Measurements from ENCODE around the gene FBXL14. TPM values are rescaled to one million over a fixed set of nuclear protein-coding genes. Genes with fewer than 3 reads are reported as not detected.
A peak's percentile ranks its signal among the peaks of the same experiment; 100 is the strongest.

The FBXL14 gene
- total RNA-seq, 2 experiments from 2014 or later: 27.5 to 28.9 TPM

DNA sequence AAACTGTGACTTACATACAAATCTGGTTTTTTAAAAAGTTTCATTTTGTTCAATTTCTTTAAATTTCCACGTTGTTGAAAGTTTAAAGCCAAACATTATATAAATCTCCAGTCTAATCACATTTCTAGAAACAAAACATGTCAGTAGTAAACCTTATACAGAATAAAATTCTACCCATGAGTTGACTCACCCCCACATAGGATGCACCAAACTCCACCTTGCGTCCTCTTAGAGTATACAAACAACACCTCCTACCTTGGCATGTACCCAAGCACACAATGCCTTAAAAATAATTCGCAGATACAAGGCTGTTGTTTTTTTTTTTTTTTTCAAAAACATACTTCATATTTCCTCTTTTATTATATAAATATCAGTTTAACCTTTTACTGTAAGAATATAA, 3.3 kb downstream of the FBXL14 start:
- peak overlapping the region; percentile 59 for H3K4me3 Mint-ChIP-seq

DNA sequence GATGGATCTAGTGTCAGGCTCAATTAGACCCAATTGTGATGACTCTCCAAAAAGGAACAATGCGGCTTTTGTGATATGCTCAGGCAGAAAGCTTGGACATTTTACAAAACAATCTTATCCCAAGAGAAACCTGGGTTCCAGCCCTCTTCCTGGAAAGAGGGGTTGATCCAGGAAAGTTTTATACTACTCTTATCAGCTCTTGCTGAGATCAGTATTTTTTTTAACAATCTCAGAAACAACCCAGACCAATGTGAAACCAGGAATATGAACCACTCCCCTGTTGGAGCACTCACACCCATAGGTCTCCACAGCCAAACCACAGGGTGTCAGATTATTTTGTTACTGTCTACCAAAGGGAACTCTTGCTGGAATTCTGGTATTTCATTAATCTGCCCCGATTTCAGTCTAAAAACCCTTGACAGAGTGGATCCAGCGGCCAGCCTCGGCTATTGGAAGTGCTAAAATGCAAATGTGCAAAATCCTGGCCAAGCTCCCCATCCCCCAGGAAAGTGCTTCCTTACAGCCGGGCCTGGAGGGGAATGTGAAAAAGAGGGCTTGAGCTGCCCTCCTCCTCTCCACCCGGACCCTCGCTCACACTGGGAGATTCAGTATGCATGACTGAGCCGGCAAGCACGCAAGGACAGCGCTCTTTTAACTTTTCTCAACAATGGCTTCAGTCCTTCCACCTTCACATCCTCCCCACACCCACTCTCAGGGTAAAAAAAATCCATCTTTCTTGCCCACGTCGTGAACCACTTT, 4.0 kb downstream of the FBXL14 start:
- POLR2A ChIA-PET: no interaction called here
- ATAC-seq (no peak), DNase-seq (no peak)
- Mint-ChIP-seq H3K27ac (no peak overlapping the region), H3K4me3 (peak overlapping the region; percentile 59), H3K9me3 (ENCODE audit: insufficient read depth) (no peaks in the 10 kb centered on the region), H3K4me1 (ENCODE audit: low read depth) (peaks cover 55% of the 10 kb centered on the region), H3K36me3 (ENCODE audit: low read depth) (peaks cover 50% of the 10 kb centered on the region), H3K27me3 (ENCODE audit: low read depth) (no peaks in the 10 kb centered on the region)
- CTCF ChIA-PET: interaction anchor here (0.7 to 5.8 kb wide), 6 partner anchors 12 to 487 kb away, joined by 3 to 75 read pairs (median 4); no protein-coding TSS in a partner anchor

More for the DNA sequence above, 3.3 kb downstream of the FBXL14 start:
- no peak for ATAC-seq
- H3K27me3 Mint-ChIP-seq (ENCODE audit: low read depth): no peaks in the 10 kb centered on the region
- peak; percentile 51 for DNase-seq
- H3K27ac Mint-ChIP-seq: no peak overlapping the region
- peaks cover 61% of the 10 kb centered on the region for H3K4me1 Mint-ChIP-seq (ENCODE audit: low read depth)
- POLR2A ChIA-PET: no interaction called here
- no peaks in the 10 kb centered on the region for H3K9me3 Mint-ChIP-seq (ENCODE audit: insufficient read depth)
- CTCF ChIA-PET: interaction anchor here (1.0 to 5.8 kb wide), 7 partner anchors 11 to 487 kb away, joined by 3 to 75 read pairs (median 17); no protein-coding TSS in a partner anchor
- peaks cover 50% of the 10 kb centered on the region for H3K36me3 Mint-ChIP-seq (ENCODE audit: low read depth)

DNA sequence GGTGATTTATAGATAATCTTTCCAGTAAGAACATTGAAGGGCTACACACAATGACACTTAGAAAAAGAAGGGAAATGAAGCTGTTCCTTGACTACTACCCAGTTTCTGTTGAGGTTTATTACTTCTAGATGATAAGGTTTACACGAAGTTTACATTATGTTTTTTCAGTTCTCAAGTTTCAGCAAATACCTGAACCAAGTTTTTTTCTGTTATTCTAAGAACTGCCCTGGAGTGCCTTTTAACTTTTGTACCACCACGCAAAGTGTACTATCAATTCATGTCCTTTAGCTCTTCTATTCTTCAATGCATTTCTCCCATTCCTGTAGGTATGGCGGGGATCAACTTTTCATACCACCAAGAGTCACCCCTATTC, 5.8 kb downstream of the FBXL14 start:
- Mint-ChIP-seq H3K4me1 (ENCODE audit: low read depth) (peaks cover 50% of the 10 kb centered on the region), H3K4me3 (no peak overlapping the region), H3K9me3 (ENCODE audit: insufficient read depth) (no peaks in the 10 kb centered on the region), H3K36me3 (ENCODE audit: low read depth) (peaks cover 48% of the 10 kb centered on the region), H3K27me3 (ENCODE audit: low read depth) (no peaks in the 10 kb centered on the region), H3K27ac (no peak overlapping the region)
- ChIA-PET POLR2A (interaction anchor here (1.0 kb wide), 1 partner anchor 13 kb away, joined by 3 read pairs; no protein-coding TSS in a partner anchor), CTCF (interaction anchor here (0.7 to 5.8 kb wide), 10 partner anchors 8 to 838 kb away, joined by 3 to 75 read pairs (median 3); no protein-coding TSS in a partner anchor)
- no peak for ATAC-seq
- no peak for DNase-seq

DNA sequence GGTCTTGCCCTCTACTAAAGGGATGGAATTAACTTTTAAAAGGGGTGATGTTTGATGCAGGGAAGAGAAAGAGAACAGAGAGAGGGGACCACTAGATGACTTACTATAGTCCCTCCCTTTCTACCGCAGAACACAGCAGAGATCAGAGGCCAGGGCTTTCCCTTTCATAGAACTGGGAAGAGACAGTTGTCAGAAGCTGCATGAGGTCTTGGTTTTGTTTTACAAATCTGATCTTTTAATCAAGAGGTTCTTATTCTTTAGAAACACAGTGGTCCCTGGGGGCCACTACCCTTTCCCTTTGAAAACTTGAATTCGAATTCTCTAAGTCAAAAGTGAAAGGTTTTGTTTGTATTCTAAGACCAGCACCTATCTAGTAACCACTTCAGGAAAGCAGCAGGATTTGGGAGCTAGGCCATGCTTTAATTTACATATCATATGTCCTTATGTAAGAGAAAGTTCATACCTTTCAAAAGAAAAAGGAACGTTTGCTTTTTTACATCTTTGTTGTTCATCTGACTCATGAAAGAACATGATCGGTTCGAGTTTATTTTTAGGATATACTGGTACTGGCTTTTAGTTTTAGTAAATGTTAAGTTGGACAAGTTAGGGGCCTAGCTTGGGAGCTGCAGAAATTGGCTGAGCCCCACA, 6.3 kb downstream of the FBXL14 start:
- no peak for DNase-seq
- CTCF ChIA-PET: interaction anchor here (0.7 to 5.8 kb wide), 11 partner anchors 8 to 837 kb away, joined by 3 to 75 read pairs (median 3); no protein-coding TSS in a partner anchor
- Mint-ChIP-seq H3K36me3 (ENCODE audit: low read depth) (peaks cover 42% of the 10 kb centered on the region), H3K27ac (no peak overlapping the region), H3K4me3 (no peak overlapping the region), H3K27me3 (ENCODE audit: low read depth) (no peaks in the 10 kb centered on the region), H3K4me1 (ENCODE audit: low read depth) (peaks cover 54% of the 10 kb centered on the region), H3K9me3 (ENCODE audit: insufficient read depth) (no peaks in the 10 kb centered on the region)
- ATAC-seq: no peak
- POLR2A ChIA-PET: interaction anchor here (1.0 kb wide), 1 partner anchor 13 kb away, joined by 3 read pairs; no protein-coding TSS in a partner anchor

DNA sequence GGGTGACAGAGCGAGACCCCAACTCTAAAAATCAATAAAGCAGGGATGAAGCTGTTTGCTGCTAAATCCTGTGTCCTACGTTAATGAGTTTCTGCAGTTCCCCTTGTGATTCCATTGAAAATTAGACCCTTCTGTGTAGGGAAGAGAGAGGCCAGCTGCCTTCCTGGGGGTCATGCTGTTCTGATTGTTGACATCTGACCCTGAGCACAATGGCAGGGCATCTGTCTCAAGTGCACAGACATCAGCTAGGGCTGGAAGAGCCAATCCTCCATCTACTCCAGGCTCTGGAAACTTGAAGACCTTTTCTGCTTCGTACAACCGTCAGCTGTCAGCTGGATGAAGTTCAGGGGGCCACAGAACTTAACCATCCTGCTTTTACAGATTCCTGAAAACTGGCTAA, 10.1 kb downstream of the FBXL14 start:
- no peak overlapping the region for H3K27ac Mint-ChIP-seq
- H3K4me3 Mint-ChIP-seq: no peak overlapping the region
- peaks cover 22% of the 10 kb centered on the region for H3K4me1 Mint-ChIP-seq (ENCODE audit: low read depth)
- CTCF ChIA-PET: interaction anchor here (0.6 to 8.8 kb wide), 25 partner anchors 8 to 807 kb away, joined by 3 to 300 read pairs (median 8); partner anchors contain the start of gene RAD52
- ATAC-seq (no peak), DNase-seq (no peak)
- H3K27me3 Mint-ChIP-seq (ENCODE audit: low read depth): no peaks in the 10 kb centered on the region
- POLR2A ChIA-PET: interaction anchor here (1.3 to 1.5 kb wide), 2 partner anchors 9 to 466 kb away, joined by 5 to 9 read pairs; no protein-coding TSS in a partner anchor
- no peaks in the 10 kb centered on the region for H3K9me3 Mint-ChIP-seq (ENCODE audit: insufficient read depth)
- H3K36me3 Mint-ChIP-seq (ENCODE audit: low read depth): peaks cover 9% of the 10 kb centered on the region

DNA sequence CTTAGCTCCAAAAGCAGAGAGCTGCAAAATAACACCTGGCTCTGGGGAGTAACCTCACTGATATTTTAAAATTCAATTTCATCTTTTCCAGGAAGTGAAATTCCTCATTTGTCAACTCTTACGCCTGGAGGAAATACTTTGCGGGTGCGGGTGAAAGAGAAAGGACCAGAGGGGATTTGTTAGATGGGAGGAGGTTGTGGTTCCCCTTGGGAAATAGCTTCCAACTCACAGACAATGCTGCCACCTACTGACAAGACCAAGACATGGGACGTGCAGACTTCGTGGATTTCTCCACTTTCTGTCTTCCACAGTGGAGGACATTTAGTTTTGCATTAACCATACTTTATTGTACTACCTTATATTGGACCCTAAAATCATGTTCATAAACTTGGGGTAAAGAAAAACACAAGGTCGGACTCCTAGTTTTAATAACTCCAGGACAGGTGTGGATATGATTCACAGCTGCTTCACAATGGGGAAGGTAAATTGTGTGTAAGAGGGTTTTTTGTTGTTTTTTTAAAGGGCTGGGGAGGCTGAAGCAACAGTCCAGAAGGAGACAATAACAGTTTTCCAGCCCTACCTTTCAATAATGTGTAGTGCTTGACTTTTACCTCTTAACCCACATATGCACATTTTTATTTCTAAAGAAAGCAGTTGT, 10.8 kb downstream of the FBXL14 start:
- Mint-ChIP-seq H3K4me3 (no peak overlapping the region), H3K36me3 (ENCODE audit: low read depth) (peaks cover 6% of the 10 kb centered on the region), H3K27me3 (ENCODE audit: low read depth) (no peaks in the 10 kb centered on the region), H3K4me1 (ENCODE audit: low read depth) (peaks cover 18% of the 10 kb centered on the region), H3K9me3 (ENCODE audit: insufficient read depth) (no peaks in the 10 kb centered on the region), H3K27ac (no peak overlapping the region)
- POLR2A ChIA-PET: interaction anchor here (0.9 to 1.5 kb wide), 3 partner anchors 10 to 466 kb away, joined by 3 to 9 read pairs (median 5); no protein-coding TSS in a partner anchor
- ATAC-seq: peak; percentile 78
- peak; percentile 76 for DNase-seq
- CTCF ChIA-PET: interaction anchor here (0.6 to 8.8 kb wide), 73 partner anchors 9 to 1008 kb away, joined by 3 to 300 read pairs (median 5); partner anchors contain the start of gene RAD52

DNA sequence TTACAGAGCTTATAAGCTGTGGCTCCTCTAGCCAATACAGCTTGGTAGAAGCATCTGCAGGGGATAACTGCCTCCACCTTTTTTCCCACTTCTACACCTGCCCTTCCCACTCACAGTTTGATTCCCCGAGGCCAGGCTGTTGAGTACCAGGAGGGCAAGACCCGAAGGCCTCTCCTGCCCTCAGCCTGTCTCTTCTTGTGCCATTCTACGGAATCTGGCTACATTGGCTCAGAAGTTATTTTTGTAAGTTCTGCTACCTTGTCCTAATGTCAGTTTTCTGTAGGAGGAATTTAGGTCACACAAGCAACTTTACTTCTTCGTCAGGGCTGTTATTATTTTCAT, 11.7 kb downstream of the FBXL14 start:
- no peak for DNase-seq
- Mint-ChIP-seq H3K27ac (no peak overlapping the region), H3K36me3 (ENCODE audit: low read depth) (peaks cover 3% of the 10 kb centered on the region), H3K4me1 (ENCODE audit: low read depth) (peaks cover 9% of the 10 kb centered on the region), H3K9me3 (ENCODE audit: insufficient read depth) (no peaks in the 10 kb centered on the region), H3K4me3 (no peak overlapping the region), H3K27me3 (ENCODE audit: low read depth) (no peaks in the 10 kb centered on the region)
- ATAC-seq: no peak
- ChIA-PET CTCF (interaction anchor here (0.6 to 8.8 kb wide), 69 partner anchors 8 to 1007 kb away, joined by 3 to 300 read pairs (median 5); partner anchors contain the start of gene RAD52), POLR2A (interaction anchor here (1.5 kb wide), 1 partner anchor 11 kb away, joined by 5 read pairs; no protein-coding TSS in a partner anchor)

DNA sequence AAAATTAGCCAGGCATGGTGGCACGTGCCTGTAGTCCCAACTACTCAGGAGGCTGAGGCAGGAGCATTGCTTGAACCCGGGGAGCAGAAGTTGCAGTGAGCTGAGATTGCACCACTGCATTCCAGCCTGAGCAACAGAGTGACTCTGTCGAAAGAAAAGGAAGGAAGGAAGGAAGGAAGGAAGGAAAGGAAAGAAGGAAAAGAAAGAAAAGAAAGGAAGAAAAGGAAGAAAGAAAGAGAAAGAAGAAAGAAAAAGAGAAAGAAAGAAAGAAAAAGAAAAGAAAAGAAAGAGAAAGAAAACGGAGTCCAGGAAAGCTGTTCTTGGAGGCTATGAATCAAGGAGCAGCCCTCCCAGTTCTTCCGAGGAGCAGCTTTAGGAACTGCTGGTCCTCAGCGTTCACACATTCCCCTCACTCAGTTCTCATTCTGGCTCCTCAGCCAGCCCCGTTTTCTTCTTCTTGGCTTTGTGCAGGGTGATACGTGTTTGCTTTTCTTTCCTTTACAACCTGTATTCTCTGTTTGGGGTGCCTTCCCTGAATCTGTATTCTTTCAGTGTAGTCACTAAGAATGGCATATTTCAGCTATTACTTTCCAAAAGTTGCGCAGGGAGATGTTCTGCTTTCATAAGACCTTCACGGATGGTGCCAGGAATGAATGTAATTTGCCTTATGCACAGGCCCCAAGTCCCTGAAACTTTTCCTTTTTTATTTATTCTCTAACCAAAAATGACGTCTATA, 12.2 kb downstream of the FBXL14 start:
- no peak overlapping the region for H3K27ac Mint-ChIP-seq
- H3K36me3 Mint-ChIP-seq (ENCODE audit: low read depth): no peaks in the 10 kb centered on the region
- CTCF ChIA-PET: interaction anchor here (0.7 to 8.8 kb wide), 20 partner anchors 11 to 767 kb away, joined by 3 to 300 read pairs (median 7); no protein-coding TSS in a partner anchor
- no peak overlapping the region for H3K4me3 Mint-ChIP-seq
- POLR2A ChIA-PET: no interaction called here
- peaks cover 7% of the 10 kb centered on the region for H3K4me1 Mint-ChIP-seq (ENCODE audit: low read depth)
- DNase-seq (no peak), ATAC-seq (no peak)
- no peaks in the 10 kb centered on the region for H3K9me3 Mint-ChIP-seq (ENCODE audit: insufficient read depth)
- H3K27me3 Mint-ChIP-seq (ENCODE audit: low read depth): no peaks in the 10 kb centered on the region

DNA sequence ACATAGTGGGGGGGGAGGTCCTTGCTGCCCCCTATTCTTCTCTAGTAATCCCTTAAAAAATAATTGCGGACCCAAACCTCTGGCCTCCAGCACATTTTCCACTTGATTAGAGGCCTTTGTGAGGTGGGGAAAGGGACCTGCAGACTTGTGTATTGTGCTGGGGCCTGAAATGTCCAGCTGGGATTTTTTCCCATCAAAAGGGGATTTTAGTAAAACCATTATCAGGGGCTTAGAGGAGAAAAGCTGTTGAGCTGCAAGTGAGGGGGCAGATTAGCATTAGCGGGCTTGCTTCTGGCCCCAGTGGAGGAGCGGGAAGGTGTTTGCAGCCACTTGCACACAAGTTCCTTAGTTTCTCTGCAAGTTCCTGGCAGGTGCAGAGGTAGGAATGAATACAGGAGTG, 13.9 kb downstream of the FBXL14 start:
- Mint-ChIP-seq H3K4me3 (no peak overlapping the region), H3K36me3 (ENCODE audit: low read depth) (no peaks in the 10 kb centered on the region), H3K9me3 (ENCODE audit: insufficient read depth) (no peaks in the 10 kb centered on the region), H3K4me1 (ENCODE audit: low read depth) (peaks cover 7% of the 10 kb centered on the region), H3K27me3 (ENCODE audit: low read depth) (no peaks in the 10 kb centered on the region), H3K27ac (no peak overlapping the region)
- CTCF ChIA-PET: interaction anchor here (1.0 to 8.8 kb wide), 2 partner anchors 8 to 462 kb away, joined by 3 to 300 read pairs; no protein-coding TSS in a partner anchor
- DNase-seq (no peak), ATAC-seq (no peak)
- POLR2A ChIA-PET: no interaction called here

DNA sequence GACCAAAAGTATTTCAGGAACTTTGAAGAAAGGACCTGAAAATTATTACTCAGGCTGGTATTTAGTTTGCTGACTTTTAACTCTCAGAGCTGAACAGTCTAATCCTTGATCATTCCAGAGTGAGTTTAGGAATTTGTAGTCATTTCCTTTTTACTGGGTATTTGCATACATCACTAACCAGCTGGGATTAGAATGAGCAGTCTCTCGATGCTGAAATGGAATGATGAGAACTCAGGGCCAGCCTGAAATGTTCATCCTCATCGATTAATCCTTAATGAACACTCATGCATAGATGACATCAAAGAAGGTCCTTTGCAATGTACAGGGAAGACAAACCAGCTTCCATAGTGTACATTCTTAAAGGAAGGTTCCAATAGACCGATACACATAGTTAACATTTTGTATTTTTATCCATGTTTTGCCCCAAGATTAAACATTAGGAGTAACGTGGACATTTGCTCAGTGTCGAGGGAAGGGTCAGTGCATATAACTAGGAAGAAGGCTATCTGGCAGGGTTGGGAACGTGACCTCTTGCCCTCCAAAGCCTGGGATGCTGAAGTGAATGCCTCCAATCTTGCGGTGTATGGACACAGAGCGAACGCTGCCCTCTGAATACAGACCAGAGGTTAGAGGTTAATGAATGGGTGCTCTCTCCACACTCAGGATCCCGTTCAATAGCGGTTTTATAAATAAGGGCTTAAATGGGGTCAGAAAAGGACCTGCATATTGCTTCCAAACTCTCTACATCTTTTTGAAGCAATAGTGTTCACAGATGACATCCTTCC, 14.5 kb downstream of the FBXL14 start:
- Mint-ChIP-seq H3K9me3 (ENCODE audit: insufficient read depth) (no peaks in the 10 kb centered on the region), H3K27ac (no peak overlapping the region), H3K27me3 (ENCODE audit: low read depth) (no peaks in the 10 kb centered on the region), H3K4me1 (ENCODE audit: low read depth) (peaks cover 7% of the 10 kb centered on the region), H3K4me3 (no peak overlapping the region), H3K36me3 (ENCODE audit: low read depth) (no peaks in the 10 kb centered on the region)
- ATAC-seq (no peak), DNase-seq (no peak)
- ChIA-PET CTCF (interaction anchor here (1.0 to 8.8 kb wide), 2 partner anchors 9 to 462 kb away, joined by 3 to 300 read pairs; no protein-coding TSS in a partner anchor), POLR2A (no interaction called here)

Measured in activated CD8-positive, alpha-beta T cell treated with anti-CD3 and anti-CD28 coated beads, Interleukin-2, amount 10 ng/mL, durations not matched to agents 7 days and 5 days (primary cell).